Measurements from ENCODE around the gene PCCA. TPM values are rescaled to one million over a fixed set of nuclear protein-coding genes. Genes with fewer than 3 reads are reported as not detected.

The PCCA gene
- polyA plus RNA-seq, 1 of the 3 experiments (the other 2 are of a cell fraction): 7.3 TPM

- Histone ChIP-seq H3K9me3 (no peaks in the 10 kb centered on the region), H3F3A (replicated peaks; ENCODE audit: insufficient read depth) (no peaks in the 10 kb centered on the region), H2AFZ (ENCODE audit: low read depth) (no peak overlapping the region), H3K4me3 (ENCODE audit: low read depth in 2 of 2, low read length in 1 of 2) (no peak overlapping the region), H3K4me2 (no peak overlapping the region), H3K27me3 (ENCODE audit: insufficient read depth) (no peaks in the 10 kb centered on the region), H4K20me1 (ENCODE audit: insufficient read depth) (no peaks in the 10 kb centered on the region), H3K27ac (ENCODE audit: low read depth in 2 of 2, low read length in 1 of 2) (no peak overlapping the region), H3K9ac (no peak overlapping the region), H3K4me1 (ENCODE audit: control insufficient read depth in 1 of 2, insufficient read depth in 2 of 2, low read depth in 1 of 2, low read length in 1 of 2) (no peaks in the 10 kb centered on the region; a peak in 1 of 4 replicates), H3K9me2 (no peaks in the 10 kb centered on the region), H3K79me2 (ENCODE audit: insufficient read depth) (no peaks in the 10 kb centered on the region), H3K36me3 (replicated peaks in 1 of 2; ENCODE audit: control insufficient read depth in 1 of 2, insufficient read depth in 2 of 2, low read length in 1 of 2) (no peaks in the 10 kb centered on the region)
- ChIA-PET POLR2A (no interaction called here), CTCF (interaction anchor here (0.9 to 1.5 kb wide), 3 partner anchors 8 to 537 kb away, joined by 3 to 7 read pairs (median 4); no protein-coding TSS in a partner anchor)
- WGBS (ENCODE audit: low lambda C conversion rate): 81% methylated on average over 13 of the region's 13 CpGs
- TF ChIP-seq RAD21 (IDR thresholded peaks at IDR 0.05; ENCODE audit: low read length): peak; percentile 37
- no peak for TF ChIP-seq SMC3 (IDR thresholded peaks at IDR 0.05; ENCODE audit: low read depth, low read length)
- TF ChIP-seq ELF1 (IDR thresholded peaks at IDR 0.05): no peak
- no peak for TF ChIP-seq TEAD4 (IDR thresholded peaks at IDR 0.05; ENCODE audit: borderline replicate concordance, insufficient read depth)
- TF ChIP-seq PBX3 (IDR thresholded peaks at IDR 0.05): no peak
- TF ChIP-seq ZBTB33 (IDR thresholded peaks at IDR 0.05; ENCODE audit: borderline replicate concordance, low read depth): no peak
- TF ChIP-seq SIN3A (IDR thresholded peaks at IDR 0.05; ENCODE audit: borderline replicate concordance, low read depth, low read length): no peak
- peak; percentile 61 for DNase-seq
Measured at GRCh38 chr13:100564444-100565223, 475.7 kb downstream of the PCCA start.

GRCh38 chr13:100565286-100565685 lies 476.4 kb downstream of the PCCA start:
- H3K9me3 ChIP-seq: no peaks in the 10 kb centered on the region
- no peaks in the 10 kb centered on the region for H4K20me1 ChIP-seq (ENCODE audit: insufficient read depth)
- no peak overlapping the region for H2AFZ ChIP-seq (ENCODE audit: low read depth)
- no peaks in the 10 kb centered on the region for H3K36me3 ChIP-seq (replicated peaks in 1 of 2; ENCODE audit: control insufficient read depth in 1 of 2, insufficient read depth in 2 of 2, low read length in 1 of 2)
- no peaks in the 10 kb centered on the region for H3K79me2 ChIP-seq (ENCODE audit: insufficient read depth)
- no peaks in the 10 kb centered on the region for H3K9me2 ChIP-seq
- ChIA-PET POLR2A (no interaction called here), CTCF (interaction anchor here (1.4 to 1.5 kb wide), 2 partner anchors 16 to 536 kb away, joined by 3 to 7 read pairs; no protein-coding TSS in a partner anchor)
- H3K4me3 ChIP-seq (ENCODE audit: low read depth in 2 of 2, low read length in 1 of 2): no peak overlapping the region
- H3K4me2 ChIP-seq: no peak overlapping the region
- no peaks in the 10 kb centered on the region; a peak in 1 of 4 replicates for H3K4me1 ChIP-seq (ENCODE audit: control insufficient read depth in 1 of 2, insufficient read depth in 2 of 2, low read depth in 1 of 2, low read length in 1 of 2)
- no peaks in the 10 kb centered on the region for H3K27me3 ChIP-seq (ENCODE audit: insufficient read depth)
- no peaks in the 10 kb centered on the region for H3F3A ChIP-seq (replicated peaks; ENCODE audit: insufficient read depth)
- no peak overlapping the region for H3K9ac ChIP-seq
- DNase-seq: no peak
- WGBS (ENCODE audit: low lambda C conversion rate): 66% methylated on average over 8 of the region's 8 CpGs
- no peak overlapping the region for H3K27ac ChIP-seq (ENCODE audit: low read depth in 2 of 2, low read length in 1 of 2)
- TF ChIP-seq PBX3 (IDR thresholded peaks at IDR 0.05) (no peak), GATA2 (CRISPR knock-in tag; IDR thresholded peaks at IDR 0.05) (no peak), TEAD4 (IDR thresholded peaks at IDR 0.05; ENCODE audit: borderline replicate concordance, insufficient read depth) (no peak), MEF2A (IDR thresholded peaks at IDR 0.05; ENCODE audit: borderline replicate concordance, low read depth) (no peak), RFX5 (IDR thresholded peaks at IDR 0.05; ENCODE audit: low read length) (no peak), EP300 (IDR thresholded peaks at IDR 0.05; ENCODE audit: borderline replicate concordance in 1 of 2, low read depth in 1 of 2, low read length in 1 of 2) (no peak), NRF1 (IDR thresholded peaks at IDR 0.05; ENCODE audit: low read depth, low read length) (no peak), NFIC (IDR thresholded peaks at IDR 0.05; ENCODE audit: borderline replicate concordance) (no peak), MAX (IDR thresholded peaks at IDR 0.05; ENCODE audit: low read depth) (no peak), GABPA (IDR thresholded peaks at IDR 0.05; ENCODE audit: low read depth) (no peak), SIN3A (IDR thresholded peaks at IDR 0.05; ENCODE audit: borderline replicate concordance, low read depth, low read length) (no peak), RCOR1 (IDR thresholded peaks at IDR 0.05; ENCODE audit: low read length) (no peak), YY1 (IDR thresholded peaks at IDR 0.05; ENCODE audit: low read depth) (no peak), IRF3 (IDR thresholded peaks at IDR 0.05; ENCODE audit: low read depth, low read length) (no peak), CHD2 (IDR thresholded peaks at IDR 0.05; ENCODE audit: low read length, partially characterized antibody) (no peak)
